Activated effector memory CD4-positive, alpha-beta T cell treated with Interleukin-2 at 50 U/mL for 16 hours (primary cell): Measurements from ENCODE around the gene DSCAML1.

Experiments
- DNase-seq: peaks from one replicate; pipeline ENCODE4 v3.0.0-alpha.2; 2020

The DSCAML1 gene

DNA sequence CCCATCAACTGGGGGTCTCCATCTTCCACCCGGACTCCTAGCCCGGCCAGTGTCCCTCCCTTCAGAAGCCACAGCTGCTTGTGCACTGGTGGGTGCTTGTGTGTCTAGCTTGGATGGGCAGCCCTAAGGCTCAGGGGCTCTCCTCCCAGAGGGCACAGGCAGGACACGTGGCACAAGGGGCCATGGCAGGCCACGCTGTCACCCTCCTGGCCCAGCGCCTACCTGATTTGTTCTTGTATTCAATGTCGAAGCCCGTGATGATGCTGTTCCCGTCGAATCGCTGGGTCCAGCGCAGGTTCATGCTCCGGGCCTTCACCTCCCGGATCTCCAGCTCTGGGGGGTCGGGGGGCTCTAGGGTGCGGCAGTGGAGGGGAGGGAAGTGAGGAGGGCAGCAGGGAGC lies 316.8 kb downstream of the DSCAML1 start:
- DNase-seq, result no peak

DNA sequence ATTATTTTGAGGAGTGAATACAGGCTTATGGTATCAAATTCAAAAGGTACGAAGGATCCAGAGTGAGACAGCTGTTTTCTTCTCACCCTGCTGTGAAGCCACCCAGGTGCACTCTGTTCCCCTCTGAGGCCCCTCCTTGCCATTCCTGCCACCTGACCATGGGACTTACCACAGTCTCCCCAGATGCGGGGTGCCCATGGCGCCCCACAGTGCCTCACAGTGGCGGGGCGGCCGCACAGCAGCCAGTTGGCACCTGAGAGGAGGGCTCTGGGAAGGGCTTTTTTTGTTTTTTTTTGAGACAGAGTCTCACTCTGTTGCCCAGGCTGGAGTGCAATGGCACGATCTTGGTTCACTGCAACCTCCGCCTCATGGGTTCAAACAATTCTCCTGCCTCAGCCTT lies 317.6 kb downstream of the DSCAML1 start:
- DNase-seq, result no peak

DNA sequence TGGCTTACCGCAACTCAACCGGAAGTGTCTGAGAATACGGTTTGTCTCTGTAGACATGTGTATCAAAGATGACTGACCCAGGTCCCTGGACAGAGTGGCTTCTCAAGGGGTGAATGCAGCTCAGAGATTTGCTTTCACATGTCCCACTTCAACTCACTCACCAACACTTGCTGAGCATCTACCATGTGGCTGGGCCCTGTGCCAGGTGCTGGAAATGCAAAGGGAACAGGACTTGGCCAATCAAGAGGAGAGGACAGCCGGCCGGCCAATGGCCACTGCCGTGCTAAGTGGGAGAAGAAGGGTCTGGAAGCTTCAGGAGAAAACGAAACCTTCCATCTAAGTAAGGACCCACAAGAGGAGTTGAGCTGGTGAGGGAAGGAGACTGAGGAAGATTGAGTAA lies 318.1 kb downstream of the DSCAML1 start:
- no peak for DNase-seq

DNA sequence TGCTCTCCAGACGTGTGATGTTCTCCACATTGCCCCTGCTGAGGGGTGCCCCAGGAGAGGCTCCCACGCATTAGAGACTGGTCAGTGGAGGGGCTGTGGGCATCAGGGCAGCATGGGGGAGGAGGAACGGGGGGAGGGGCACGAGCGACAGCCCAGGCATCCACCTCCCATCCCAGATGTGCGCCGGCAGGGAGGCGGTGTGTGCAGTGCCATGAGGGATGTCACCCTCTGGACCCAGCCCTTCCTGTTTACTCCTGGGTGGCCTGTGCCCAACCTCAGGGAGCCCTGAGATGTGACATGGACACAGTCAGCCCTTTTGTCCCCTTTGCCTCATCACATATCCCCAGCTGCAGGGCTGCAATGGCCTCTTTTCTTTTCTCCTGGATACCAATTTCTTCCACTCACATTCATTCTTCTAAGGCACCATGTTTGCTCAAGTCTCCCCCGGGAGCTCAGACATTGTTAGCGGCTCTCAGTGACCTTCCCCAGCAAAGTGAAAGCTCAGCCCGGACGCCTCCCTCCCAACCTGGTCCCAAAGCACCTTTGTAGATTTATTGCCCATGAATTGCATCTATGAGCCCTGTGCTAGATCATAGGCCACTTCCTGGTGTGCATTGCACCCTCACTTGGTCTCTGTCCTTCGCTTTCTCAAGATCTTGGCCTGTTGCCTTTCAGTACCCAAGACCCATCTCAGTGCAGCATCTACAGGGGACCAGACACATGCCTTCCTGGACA lies 318.7 kb downstream of the DSCAML1 start:
- DNase-seq, result no peak

DNA sequence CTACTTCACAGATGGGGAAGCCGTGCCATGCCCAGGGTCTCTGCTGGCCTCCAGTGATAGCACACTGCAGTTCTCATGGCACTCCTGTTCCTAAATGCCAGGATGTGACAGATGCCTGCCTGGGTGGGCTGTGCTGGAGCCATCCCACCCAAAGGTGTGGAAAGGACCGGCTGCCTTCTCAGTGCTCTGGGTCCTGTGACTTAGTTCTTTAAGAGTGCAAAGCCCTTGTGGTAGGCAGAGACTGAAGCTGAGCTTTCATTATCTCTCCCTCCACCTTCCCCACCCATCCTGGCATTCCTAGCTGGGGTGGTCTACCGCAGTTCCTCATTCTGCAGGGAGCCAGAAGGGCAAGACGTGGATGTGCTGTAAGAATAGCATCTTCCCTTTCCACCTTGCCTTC lies 319.3 kb downstream of the DSCAML1 start:
- DNase-seq, result no peak

DNA sequence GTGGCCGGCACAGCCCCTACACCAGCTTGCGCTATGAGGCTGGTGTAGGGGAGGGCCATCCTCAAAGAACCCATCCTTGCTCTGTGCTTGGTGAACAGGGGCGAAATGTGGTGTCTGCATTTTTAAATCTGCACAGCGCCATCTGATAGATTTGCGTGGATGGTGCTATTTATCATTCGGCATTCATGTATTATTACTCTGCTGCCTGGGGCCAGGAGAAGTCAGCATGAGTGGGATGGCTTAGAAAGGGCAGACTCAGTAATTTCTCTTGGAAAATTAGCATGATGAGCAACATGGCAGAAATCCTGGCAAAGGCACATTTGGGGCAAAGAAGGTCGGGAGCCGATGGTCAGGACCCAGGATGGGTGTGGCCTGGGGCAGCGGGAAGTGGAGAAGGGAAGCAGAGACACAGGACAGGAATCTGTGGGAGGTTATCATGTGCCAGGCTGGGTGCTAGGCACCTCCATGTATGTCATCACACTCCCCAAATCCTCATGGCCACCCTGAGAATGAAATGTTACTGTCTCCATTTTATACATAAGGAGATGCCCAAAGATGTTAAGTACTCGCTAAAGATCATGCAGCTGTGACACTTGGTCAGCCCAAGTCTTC lies 320.4 kb downstream of the DSCAML1 start:
- no peak for DNase-seq

DNA sequence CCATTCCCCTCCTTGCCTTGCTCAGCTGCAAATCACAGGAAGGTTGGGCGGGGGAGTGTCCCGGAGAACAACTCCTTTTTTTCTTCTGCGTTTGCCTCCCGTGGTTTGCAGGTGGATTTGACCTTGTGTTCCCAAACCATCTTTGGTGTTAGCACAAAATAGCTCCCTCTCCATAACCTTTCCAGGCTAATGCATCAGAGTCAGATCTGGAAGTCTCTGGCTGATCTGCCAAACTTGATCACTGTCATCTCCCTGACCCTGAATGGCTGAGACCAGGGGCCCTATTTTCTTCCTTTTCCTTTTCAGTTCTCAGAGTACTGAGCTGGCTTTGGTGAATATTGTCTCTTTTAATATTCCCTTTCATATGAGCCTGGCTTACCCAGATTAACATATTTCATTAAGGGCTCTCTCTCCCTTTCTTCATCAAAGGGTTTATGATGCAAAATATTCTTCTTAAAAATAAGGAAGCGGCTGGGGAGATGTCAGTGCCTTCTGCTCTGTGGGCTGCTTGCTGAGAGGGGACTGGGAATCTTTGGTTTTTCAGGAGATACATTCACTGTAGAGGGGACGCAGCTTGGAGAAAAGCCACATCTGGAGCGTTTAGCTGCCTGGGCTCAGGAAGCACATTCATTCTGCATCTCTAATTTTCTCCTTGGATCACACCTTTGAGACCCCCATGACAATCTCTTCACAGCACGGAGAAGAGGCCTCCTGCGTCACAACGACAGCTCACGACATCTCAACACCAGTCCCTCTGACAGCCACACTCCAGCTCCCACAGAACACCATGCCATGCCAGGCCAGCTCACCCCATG lies 321.1 kb downstream of the DSCAML1 start:
- no peak for DNase-seq

DNA sequence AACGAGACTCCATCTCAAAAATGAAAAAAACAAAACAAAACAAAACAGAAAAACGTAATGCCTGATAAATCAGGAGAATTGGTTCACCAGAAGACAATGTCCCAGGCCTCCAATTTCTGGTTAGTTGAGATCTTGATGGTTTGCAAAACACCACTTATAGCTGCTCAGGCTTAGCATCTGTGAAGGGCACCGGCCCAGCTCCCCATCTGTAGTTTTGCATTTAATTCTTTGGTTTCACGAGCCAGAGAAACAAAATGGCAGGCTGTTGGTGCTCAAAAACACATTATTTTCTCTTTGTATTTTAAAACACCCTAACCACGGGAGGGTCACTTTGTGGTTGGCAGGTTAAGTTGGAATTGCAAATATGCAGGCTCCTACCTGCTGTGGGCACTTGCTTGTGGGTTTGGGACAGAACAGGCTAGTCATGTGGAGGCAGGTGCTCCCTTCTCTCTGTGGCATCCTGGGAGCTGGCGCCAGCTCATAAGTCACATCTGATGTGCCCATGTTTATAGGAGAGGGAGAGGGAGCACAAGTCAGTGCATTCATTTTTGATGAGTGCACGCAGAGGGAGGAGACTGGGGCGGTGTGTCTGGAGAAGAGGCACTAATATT lies 323.4 kb downstream of the DSCAML1 start:
- DNase-seq, result no peak

DNA sequence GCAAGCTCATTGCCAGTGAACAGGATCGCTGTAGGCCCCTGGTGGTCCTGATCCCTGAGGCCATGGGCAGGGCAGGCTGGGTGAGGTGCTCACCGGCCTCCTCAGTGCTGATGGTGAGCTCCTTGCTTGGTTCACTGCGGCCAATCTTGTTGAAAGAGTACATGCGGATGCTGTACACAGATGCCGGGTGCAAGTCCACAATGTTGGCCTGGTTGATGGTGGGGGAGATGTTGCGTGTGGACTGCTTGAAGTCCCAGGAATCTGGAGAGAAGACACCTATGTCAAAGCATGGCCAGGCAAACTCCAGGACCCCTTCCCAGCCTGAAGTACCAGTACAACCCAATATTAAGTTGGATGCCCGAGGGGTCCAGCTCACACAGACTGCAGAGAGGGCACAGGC lies 325.2 kb downstream of the DSCAML1 start:
- DNase-seq, result no peak

DNA sequence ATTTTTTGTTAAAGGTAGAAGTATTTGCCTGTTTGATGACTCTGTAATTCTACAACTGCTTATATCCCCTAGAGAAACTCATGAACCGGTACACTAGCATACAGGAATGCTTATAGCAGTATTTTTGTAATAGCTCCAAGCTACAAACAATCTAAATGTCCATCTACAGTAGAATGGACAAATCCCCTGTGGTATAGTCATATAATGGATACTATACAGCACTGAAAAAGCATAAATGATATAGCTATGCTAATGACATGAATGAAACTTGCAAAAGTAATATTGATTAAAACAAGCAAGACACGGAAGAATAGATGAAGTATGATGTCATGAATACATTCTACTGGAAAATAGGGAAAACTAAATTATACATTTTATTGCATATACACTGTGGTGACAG lies 326.4 kb downstream of the DSCAML1 start:
- no peak for DNase-seq

DNA sequence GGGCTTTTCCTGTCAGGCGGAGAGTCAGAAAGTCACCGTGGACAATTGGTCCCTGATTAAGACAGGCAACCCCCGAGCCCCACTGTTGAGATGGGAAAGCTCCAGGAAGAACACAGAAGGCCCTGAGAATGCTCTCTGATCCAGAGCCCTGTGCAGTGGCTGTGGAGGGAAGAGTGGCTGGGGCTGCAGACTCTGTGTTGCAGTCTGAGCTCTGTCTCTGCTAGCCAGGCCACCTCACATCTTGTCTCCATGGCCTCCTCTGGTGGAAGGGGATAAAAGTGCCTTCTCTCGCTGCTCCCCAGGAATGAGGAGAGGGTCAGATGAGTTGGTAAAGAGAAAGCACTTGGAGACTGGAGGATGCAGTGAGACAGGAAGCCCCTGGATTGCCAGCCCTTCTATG lies 328.1 kb downstream of the DSCAML1 start:
- no peak for DNase-seq

DNA sequence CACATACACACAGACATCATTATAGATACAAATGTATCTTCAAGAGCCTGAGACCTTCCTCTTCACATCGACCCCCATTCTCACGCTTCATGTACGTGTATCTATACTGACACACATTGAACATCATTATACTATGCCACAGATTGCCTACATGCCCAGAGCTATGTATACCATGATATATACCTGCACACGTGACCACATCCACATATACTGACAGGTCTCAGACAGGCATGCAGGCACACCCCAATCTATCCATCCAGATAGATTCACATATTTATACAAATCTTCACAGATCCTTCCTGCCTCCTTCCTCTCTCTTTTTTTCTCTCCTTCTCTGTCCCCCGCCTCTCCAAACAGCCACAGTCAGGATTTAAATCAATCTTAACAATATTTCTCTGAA lies 329.2 kb downstream of the DSCAML1 start:
- no peak for DNase-seq

DNA sequence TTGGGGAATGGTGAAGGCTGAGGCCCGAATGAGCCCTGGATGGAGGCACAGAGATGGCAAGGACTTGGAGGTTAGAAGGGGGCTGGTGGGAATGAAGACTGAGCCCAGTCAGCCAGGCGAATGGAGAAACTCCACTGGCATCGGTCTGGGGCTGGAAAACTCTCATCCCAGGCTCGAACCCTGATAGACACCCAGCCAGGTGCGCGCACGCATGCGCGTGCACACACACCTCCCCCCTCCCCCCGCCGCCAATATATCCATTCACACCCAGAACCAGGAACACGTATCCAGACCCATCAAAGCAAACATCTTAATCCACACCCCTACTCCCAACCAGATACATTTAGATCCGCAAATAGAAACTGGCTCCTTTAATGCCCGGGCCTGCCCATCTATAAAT lies 330.1 kb downstream of the DSCAML1 start:
- no peak for DNase-seq

DNA sequence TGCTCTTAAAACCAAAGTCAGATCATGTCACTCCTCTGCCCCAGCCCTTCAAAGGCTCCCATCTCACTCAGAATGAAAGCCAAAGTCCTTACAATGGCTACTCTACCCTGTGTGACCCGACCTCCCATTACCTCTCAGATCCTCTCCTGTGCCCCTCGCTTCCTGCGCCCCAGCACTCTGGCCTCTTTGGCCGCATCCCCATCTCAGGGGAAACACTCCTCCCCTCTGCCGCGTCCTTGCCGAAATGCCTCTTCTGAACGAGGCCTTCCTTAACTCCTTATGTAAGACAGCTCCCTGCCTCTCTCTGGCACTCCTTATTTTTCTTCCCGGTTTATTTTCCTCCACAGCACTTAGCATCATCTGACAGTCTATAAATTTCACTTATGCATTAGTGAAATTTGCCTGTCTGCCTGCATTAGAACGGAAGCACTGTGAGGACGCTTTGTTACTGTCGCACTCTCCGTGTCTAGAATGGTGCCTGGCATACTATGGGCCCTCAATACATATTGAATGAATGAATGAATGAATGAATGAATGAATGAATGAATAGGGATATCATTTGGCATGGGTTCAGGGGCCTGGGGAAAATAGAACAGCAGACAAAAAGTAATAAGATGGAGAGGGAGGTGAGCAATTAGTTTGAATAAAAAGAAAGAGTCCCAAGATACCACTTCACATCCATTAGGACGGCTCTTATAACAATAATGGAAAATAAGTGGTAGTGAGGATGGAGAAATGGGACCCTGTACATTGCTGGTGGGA lies 331.6 kb downstream of the DSCAML1 start:
- no peak for DNase-seq

DNA sequence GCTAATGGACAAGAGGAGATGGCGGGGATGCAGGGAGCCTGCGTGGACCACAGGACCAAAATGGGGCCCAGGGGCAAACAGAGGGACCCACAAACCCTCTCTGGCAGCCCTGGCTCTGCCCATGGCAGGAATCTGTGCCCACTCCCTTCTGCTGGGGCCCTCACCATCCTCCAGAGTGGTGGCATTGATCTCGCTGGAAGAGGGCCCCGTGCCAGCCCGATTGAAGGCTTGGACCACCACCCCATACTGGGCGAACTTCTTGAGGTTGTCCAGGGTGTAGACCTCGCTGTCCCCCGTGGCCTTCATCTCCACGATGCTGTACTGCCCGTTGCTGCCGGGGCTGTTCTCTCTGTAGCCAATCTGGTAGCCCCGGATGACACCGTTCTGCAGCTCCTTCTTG lies 332.2 kb downstream of the DSCAML1 start:
- no peak for DNase-seq

DNA sequence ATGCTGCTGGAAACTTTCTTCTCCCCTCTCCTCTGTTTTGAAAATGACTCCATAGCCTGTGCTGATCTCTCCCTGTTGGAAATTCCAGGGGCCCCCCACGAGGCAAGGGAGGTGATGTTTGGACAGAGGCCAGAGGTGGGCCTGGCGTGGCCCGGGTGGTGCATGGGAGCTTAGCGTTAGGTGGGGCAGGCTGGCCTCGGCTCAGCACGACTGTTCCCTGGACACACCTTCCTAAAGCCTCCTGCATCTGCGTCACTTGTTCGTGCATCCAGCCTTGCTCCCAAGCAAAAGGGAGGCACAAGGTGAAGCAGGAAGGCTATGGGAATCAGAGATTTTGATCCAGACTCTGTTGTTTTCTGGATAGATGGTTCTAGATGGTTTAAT lies 334.2 kb downstream of the DSCAML1 start:
- no peak for DNase-seq

DNA sequence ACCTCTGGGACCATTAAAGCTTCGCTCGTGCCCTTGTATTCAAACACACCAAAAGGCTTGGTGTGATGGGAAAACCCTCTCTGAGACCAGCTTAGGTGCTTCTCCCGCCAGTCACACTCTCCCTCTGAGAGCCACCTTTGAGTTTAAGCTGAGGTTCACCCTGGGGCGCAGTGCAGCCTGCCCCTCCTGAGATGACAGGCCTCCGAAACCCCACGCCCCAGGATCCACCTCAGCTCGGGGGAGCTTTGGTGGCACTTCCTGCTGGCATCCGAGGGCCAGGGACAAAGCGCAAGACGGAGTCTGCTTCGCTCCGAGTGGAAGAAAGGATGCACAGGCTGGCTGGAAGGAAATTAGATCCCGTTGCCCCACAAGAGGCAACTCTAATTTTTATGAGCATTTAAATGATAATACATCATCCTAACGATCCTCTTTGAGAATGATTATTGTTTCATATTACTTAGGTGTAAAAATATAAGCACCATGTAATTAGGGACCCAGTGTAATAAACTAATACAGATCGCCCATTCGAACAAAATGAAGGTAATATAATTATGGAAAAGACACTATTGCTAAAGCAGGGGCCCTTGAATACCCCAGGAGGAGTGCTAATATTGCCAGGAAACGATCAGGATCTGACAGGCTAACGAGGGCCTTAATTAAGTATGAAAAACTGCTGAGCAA lies 334.7 kb downstream of the DSCAML1 start:
- DNase-seq, result no peak

DNA sequence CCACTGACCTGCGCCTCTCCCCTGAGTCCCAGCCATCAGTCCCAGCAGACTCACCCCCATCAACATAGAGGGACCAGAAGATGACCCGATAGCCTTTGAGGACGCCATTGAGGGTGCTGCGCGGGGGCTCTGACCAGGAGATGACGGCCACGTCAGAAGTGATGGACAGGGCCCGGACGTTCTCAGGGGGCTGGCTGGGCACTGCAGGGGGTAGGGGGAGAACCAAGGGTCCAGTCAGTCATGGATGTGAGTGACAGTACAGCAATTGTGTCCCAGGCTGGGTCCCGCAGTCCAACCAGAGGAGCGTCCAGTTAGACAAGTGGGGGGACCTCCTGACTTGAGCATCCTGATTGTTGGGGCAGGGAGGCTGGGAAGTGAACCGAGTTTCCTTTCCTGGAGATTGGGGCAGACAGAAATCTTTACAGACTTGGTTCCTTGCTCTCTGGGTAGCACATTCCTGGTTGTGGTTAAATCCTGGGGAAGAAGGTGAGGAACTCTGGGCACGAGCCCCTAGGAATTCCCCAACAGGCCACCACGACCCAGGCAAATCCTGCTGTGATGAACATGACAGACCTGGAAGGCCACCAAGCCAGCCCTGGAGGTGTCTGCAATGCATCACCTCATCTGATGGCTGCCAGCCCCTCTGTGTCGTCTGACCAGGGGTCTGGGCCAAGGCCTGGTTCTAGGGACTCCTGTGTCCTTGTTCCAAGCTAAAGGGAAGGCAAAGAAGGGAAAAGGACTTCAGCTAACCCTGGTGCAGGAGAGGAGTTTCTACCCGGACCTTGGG lies 335.4 kb downstream of the DSCAML1 start:
- DNase-seq, result no peak

DNA sequence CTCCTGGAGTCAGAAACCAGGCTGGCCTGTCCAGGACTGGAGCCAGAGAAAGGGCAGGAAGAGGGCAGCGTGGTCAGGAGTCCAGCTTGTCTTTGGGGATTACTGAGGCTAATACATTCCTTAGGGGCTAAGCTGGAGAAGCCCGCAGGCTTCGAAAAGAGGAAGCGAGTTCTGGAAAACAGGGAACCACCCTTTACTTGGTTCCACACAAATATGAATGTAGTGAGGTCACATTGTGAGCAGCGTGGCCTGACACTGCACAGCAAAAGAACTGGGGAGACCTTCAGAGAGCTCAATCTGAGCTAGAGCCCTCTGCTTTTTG lies 337.1 kb downstream of the DSCAML1 start:
- DNase-seq, result no peak

DNA sequence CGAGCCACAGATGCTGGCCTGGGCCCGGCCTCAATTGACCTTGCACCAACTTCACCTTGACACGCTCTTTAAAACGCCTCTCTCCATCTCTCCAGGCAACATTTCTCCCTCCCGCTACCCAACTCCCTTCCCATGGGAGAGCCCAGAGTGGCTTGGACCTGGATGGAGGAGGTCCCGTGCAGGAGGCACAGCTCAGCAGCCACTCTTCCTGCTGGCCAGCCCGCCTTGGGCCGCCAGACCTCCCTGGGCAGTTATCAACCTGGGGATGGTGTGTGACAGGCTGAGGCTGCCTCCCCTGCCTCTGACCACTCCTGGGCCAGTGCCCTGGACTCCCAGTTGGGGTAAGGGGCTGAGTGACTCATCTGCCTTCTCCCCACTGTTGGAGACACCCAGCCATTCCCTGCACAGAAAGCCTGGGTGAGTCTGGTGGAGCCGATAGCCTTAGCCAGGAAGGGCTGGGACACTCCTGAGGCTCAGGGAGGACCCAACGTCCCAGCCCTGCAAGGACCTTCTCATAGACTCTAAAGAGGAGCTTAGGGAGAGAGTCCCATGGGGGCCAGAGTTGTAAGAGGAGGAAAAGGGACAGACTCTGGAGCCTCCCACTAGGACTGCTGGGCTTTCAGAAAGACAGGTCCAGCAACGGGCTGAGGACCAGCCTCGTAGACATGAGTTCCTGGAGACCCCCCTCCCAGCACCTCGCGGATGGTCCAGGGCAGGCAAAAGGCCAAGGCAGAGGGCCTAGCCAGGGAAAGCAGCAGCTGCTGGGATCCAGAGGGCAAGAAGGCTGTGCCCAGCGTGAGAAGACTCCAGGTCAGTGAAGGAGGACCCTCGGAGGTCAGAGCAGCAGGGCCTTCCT lies 337.7 kb downstream of the DSCAML1 start:
- no peak for DNase-seq
